OCI-LY7 (cell line): ENCODE data around the gene TMPRSS5. TPM values are rescaled to one million over a fixed set of nuclear protein-coding genes. Genes with fewer than 3 reads are reported as not detected.

Source experiments
- BruUV-seq: library from RNA; stranded (reverse); fragments of 400-500 nt; replicated peaks from 2 replicates; lab custom pipeline; 2021; lab: Mats Ljungman, UMichigan
- CTCF ChIA-PET: fragments of 300-600 bp; sonication (Branson Sonifier 250); formaldehyde crosslinking; loops from one replicate; lab custom pipeline; 2022; ENCODE audit warnings: antibody characterized with exemption; ENCODE audit not compliant: unreplicated experiment; lab: Charles Lee
- POLR2A ChIA-PET: fragments of 300-600 bp; sonication (Branson Sonifier 250); formaldehyde crosslinking; loops from one replicate; lab custom pipeline; 2022; ENCODE audit warnings: antibody characterized with exemption; lab: Charles Lee
- DNase-seq: peaks from one replicate; pipeline ENCODE4 v3.0.0-alpha.2; 2015; ENCODE audit warnings: low spot score
- H2AFZ ChIP-seq: fragments of 200-600 bp; sonication (generic), shearing (Covaris generic); 2 replicates; pipeline ENCODE4 v1.6.1; 2014; ENCODE audit warnings: mild to moderate bottlenecking, antibody characterized with exemption, low read length, moderate library complexity
- H3K27ac ChIP-seq: fragments of 200-600 bp; sonication (generic); 2 replicates; pipeline ENCODE4 v1.5.1; 2014; ENCODE audit warnings: mixed run types, low read depth, mild to moderate bottlenecking, moderate library complexity, low read length, inconsistent platforms; ENCODE audit not compliant: poor library complexity, severe bottlenecking
- H3K36me3 ChIP-seq: fragments of 200-600 bp; sonication (generic); 2 replicates; pipeline ENCODE4 v1.6.1; 2014; ENCODE audit warnings: mild to moderate bottlenecking, antibody characterized with exemption, low read length, moderate library complexity, mixed read lengths; ENCODE audit not compliant: insufficient read depth
- H3K4me1 ChIP-seq: fragments of 200-600 bp; sonication (generic); 2 replicates; pipeline ENCODE4 v1.5.1; 2014; ENCODE audit warnings: mild to moderate bottlenecking, low read length; ENCODE audit not compliant: insufficient read depth, poor library complexity, severe bottlenecking
- H3K4me2 ChIP-seq: fragments of 200-600 bp; sonication (generic); 2 replicates; pipeline ENCODE4 v1.6.1; 2014; ENCODE audit warnings: mild to moderate bottlenecking, low read length
- H3K4me3 ChIP-seq: fragments of 200-600 bp; sonication (generic); 2 replicates; pipeline ENCODE4 v1.5.1; 2014; ENCODE audit warnings: mild to moderate bottlenecking, low read depth, low read length; ENCODE audit not compliant: poor library complexity, severe bottlenecking
- H3K79me2 ChIP-seq: fragments of 200-600 bp; sonication (generic); 2 replicates; pipeline ENCODE4 v1.6.1; 2016; ENCODE audit warnings: low read depth, mild to moderate bottlenecking, low read length, moderate library complexity, mixed read lengths; ENCODE audit not compliant: insufficient read depth
- H3K9me2 ChIP-seq: fragments of 200-600 bp; sonication (generic); 2 replicates; pipeline ENCODE4 v1.6.1; 2016; ENCODE audit warnings: mild to moderate bottlenecking, low read length, mixed read lengths; ENCODE audit not compliant: insufficient read depth
- H3K9me3 ChIP-seq: fragments of 200-600 bp; sonication (generic); 2 replicates; pipeline ENCODE4 v1.6.1; 2014; ENCODE audit warnings: mild to moderate bottlenecking, mixed run types, low read length, mixed read lengths
- H4K20me1 ChIP-seq: fragments of 200-600 bp; sonication (generic); 2 replicates; pipeline ENCODE4 v1.6.1; 2014; ENCODE audit warnings: mild to moderate bottlenecking, antibody characterized with exemption, low read length, moderate library complexity, mixed read lengths; ENCODE audit not compliant: insufficient read depth
- EZH2phosphoT487 ChIP-seq: fragments of 200-600 bp; sonication (generic); IDR thresholded peaks from 2 replicates; pipeline ENCODE4 v1.6.1; 2018; ENCODE audit warnings: low read depth, borderline replicate concordance, mild to moderate bottlenecking, mixed run types, antibody characterized with exemption, low read length, moderate library complexity, mixed read lengths
- intact Hi-C: fragments of 100-400 bp; cut with micrococcal nuclease; formaldehyde crosslinking; loops from one replicate; pipeline ENCODE4 v1.10.0; 2022; ENCODE audit not compliant: unreplicated experiment
- total RNA-seq, 2 experiments: library from RNA; depleted of rRNA in 1 of 2; stranded (reverse); fragments of >200 nt in 1 of 2; shearing (Covaris generic) in 1 of 2; gene quantifications; 2 replicates each; pipeline ENCODE4 v1.2.3, GENCODE V29; 2014 to 2022
- TF ChIP-seq, protein P1 (sequence below): fragments of 200-600 bp; sonication (generic); conservative IDR thresholded peaks from 2 replicates; pipeline ENCODE4 v1.5.1; 2014; ENCODE audit warnings: mild to moderate bottlenecking, antibody characterized with exemption, low read length, moderate library complexity, mixed read lengths

The TMPRSS5 gene
- total RNA-seq, 2 experiments from 2014 or later, result 0.50 to 0.65 TPM

DNA sequence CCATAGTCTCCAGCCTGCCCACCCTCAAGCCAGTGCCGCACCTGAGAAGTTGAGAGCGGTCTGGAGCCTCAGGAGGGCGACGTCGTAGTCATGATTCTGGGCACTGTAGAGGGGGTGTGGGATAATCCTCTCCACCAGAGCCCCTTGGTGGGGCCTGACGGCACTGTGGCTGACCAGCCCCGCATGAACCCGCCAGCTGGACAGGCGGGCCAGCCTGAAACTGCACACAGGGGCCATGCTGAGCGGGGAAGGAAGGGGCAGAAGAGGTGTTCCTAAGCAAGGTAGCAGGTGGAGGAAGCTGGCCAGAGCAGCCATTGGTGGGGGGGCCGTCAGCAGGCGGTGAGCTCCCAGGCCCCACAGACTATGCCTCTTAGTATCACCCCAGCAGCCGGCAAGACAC is 13.1 kb downstream of the TMPRSS5 start:
- BruUV-seq, result no TSS peak
- Histone ChIP-seq H3K4me3 (no peak overlapping the region), H3K4me2 (no peak overlapping the region), H3K27ac (no peak overlapping the region), H4K20me1 (no peaks in the 10 kb centered on the region), H3K9me3 (no peaks in the 10 kb centered on the region), H3K36me3 (no peaks in the 10 kb centered on the region), H2AFZ (no peak overlapping the region), H3K4me1 (no peaks in the 10 kb centered on the region), H3K79me2 (no peaks in the 10 kb centered on the region), H3K9me2 (no peaks in the 10 kb centered on the region)
- ChIA-PET POLR2A (interaction anchor here (0.6 kb wide), 1 partner anchor 1107 kb away, joined by 4 read pairs; no protein-coding TSS in a partner anchor), CTCF (no interaction called here)
- intact Hi-C loops, result no loop called here
- no peak for TF ChIP-seq EZH2phosphoT487
- TF ChIP-seq, protein P1, sequence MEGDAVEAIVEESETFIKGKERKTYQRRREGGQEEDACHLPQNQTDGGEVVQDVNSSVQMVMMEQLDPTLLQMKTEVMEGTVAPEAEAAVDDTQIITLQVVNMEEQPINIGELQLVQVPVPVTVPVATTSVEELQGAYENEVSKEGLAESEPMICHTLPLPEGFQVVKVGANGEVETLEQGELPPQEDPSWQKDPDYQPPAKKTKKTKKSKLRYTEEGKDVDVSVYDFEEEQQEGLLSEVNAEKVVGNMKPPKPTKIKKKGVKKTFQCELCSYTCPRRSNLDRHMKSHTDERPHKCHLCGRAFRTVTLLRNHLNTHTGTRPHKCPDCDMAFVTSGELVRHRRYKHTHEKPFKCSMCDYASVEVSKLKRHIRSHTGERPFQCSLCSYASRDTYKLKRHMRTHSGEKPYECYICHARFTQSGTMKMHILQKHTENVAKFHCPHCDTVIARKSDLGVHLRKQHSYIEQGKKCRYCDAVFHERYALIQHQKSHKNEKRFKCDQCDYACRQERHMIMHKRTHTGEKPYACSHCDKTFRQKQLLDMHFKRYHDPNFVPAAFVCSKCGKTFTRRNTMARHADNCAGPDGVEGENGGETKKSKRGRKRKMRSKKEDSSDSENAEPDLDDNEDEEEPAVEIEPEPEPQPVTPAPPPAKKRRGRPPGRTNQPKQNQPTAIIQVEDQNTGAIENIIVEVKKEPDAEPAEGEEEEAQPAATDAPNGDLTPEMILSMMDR, result no peak
- DNase-seq, result no peak

DNA sequence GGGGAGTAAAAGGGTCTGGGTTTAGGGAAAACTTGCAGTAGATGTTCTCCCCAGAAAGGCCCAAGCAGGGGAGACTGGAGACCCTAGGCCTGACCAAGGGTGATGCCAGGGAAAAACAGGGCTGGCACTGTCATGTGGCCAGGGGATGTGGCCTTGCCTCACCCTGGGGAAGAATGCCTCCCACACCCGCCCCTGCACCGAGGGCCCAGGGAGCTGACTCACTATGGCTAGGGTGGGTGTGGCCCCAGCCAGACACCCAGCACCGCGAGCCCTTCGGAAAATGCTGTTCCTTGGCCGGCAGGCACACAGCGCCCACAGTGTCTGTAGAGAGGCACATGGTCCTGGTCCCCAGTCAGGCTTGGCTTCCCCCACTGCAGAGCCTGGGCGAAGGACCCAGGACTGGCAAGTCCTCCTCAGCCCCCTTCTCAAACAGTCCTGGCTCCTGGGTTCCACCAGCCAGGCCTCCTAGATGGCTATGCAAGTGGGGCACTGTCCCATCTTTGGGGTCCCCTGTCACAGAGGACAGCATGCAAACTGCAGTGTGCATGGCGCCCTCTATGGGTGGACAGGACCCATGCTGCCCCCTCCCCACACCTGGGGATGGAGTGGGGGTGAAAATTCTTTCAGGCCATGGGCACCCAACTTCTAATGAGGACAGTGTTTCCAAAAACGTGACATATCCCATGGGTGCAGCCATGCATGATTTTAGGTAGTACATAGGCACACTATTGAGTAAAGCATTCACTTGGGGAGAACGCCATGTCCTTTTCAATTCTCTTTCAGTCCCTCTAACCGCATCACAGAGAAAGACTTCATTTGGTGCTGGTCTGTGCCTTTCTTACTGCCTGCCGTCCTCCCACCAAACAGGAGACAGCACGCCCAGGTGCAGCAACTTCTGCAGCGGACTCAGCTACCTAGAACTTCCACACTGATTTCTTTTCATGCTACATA is 15.2 kb downstream of the TMPRSS5 start:
- H3K4me3 ChIP-seq, result no peak overlapping the region
- no peaks in the 10 kb centered on the region for H3K36me3 ChIP-seq
- DNase-seq, result peak; percentile 19
- BruUV-seq, result no TSS peak
- H3K9me3 ChIP-seq, result no peaks in the 10 kb centered on the region
- H3K4me2 ChIP-seq, result no peak overlapping the region
- H4K20me1 ChIP-seq, result no peaks in the 10 kb centered on the region
- no peaks in the 10 kb centered on the region for H3K4me1 ChIP-seq
- ChIA-PET POLR2A (no interaction called here), CTCF (no interaction called here)
- H3K79me2 ChIP-seq, result no peaks in the 10 kb centered on the region
- TF ChIP-seq, protein P1, result peak; percentile 78
- TF ChIP-seq EZH2phosphoT487, result no peak
- intact Hi-C loops, result no loop called here
- H2AFZ ChIP-seq, result no peak overlapping the region
- H3K27ac ChIP-seq, result no peak overlapping the region
- H3K9me2 ChIP-seq, result no peaks in the 10 kb centered on the region
